ENCODE data around the gene ZFHX3. TPM values are rescaled to one million over a fixed set of nuclear protein-coding genes. Genes with fewer than 3 reads are reported as not detected.

ZFHX3 gene
- total and polyA plus RNA-seq, 9 of the 15 experiments (the other 6 are each of a cell fraction or from before 2014, with no cell fraction given), result 0.01 to 0.23 (median 0.06) TPM; not detected in 4

DNA sequence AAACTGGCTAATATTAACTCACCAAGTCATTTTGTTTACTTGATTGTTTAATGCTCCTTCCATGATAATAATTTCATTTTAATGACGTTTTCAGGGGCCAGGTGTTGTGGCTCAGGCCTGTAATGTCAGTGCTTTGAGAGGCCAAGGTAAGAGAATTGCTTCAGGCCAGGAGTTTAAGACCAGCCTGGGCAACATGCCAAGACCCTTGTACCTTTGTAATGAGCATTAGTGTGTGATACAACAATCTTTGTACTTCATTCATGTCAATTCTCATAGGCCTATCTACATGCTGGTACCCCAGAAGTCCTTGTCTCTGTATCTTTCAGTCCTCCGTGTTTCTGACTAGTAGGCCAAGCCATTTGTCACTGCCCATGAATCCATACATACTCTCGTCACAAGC, 296.9 kb downstream of the ZFHX3 start:
- intact Hi-C loops (cut with micrococcal nuclease), result no loop called here
- no TSS peak for BruUV-seq (replicated peaks)
- FAIRE-seq, result no peak

DNA sequence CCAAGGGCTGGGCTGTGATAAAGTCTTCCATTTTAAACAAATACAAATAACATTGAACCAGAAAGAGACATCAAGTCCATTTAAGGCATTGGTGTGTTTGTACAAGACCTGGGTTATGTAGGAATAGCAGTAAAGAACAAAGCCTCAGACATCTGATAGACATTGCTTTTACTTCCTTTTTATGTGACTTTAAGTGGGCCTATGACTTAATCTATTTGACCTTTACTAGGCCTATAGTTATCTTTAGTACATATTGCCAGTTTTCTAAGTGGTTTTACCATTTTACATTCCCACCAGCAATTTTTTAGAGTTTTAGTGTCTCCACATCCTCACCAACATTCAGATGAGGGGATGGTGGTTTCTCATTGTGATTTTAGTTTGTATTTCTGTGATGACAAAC, 298.8 kb downstream of the ZFHX3 start:
- ATAC-seq, result no peak
- H3K79me2 ChIP-seq (ENCODE audit: control insufficient read depth, insufficient read depth, low read length), result no peaks in the 10 kb centered on the region
- no peak overlapping the region for H3K27ac ChIP-seq (ENCODE audit: extremely low read depth, low read depth, low read length)
- no peak overlapping the region for H3K4me2 ChIP-seq (ENCODE audit: insufficient read depth, low read length)
- BruUV-seq (replicated peaks), result no TSS peak
- H3K4me1 ChIP-seq (replicated peaks in 1 of 2; ENCODE audit: control insufficient read depth in 2 of 2, insufficient read depth in 2 of 2, low read length in 2 of 2), result no peaks in the 10 kb centered on the region
- no peak for DNase-seq (ENCODE audit: extremely low read depth in 1 of 4, low spot score in 3 of 4)
- intact Hi-C loops (cut with micrococcal nuclease), result no loop called here
- in situ Hi-C loops (cut with MboI), result no loop called here
- no peak overlapping the region for H3K9ac ChIP-seq (ENCODE audit: insufficient read depth in 1 of 2, low read depth in 2 of 2, low read length in 2 of 2)
- TF ChIP-seq, protein P1, sequence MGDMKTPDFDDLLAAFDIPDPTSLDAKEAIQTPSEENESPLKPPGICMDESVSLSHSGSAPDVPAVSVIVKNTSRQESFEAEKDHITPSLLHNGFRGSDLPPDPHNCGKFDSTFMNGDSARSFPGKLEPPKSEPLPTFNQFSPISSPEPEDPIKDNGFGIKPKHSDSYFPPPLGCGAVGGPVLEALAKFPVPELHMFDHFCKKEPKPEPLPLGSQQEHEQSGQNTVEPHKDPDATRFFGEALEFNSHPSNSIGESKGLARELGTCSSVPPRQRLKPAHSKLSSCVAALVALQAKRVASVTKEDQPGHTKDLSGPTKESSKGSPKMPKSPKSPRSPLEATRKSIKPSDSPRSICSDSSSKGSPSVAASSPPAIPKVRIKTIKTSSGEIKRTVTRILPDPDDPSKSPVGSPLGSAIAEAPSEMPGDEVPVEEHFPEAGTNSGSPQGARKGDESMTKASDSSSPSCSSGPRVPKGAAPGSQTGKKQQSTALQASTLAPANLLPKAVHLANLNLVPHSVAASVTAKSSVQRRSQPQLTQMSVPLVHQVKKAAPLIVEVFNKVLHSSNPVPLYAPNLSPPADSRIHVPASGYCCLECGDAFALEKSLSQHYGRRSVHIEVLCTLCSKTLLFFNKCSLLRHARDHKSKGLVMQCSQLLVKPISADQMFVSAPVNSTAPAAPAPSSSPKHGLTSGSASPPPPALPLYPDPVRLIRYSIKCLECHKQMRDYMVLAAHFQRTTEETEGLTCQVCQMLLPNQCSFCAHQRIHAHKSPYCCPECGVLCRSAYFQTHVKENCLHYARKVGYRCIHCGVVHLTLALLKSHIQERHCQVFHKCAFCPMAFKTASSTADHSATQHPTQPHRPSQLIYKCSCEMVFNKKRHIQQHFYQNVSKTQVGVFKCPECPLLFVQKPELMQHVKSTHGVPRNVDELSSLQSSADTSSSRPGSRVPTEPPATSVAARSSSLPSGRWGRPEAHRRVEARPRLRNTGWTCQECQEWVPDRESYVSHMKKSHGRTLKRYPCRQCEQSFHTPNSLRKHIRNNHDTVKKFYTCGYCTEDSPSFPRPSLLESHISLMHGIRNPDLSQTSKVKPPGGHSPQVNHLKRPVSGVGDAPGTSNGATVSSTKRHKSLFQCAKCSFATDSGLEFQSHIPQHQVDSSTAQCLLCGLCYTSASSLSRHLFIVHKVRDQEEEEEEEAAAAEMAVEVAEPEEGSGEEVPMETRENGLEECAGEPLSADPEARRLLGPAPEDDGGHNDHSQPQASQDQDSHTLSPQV (IDR thresholded peaks at IDR 0.05), result no peak
- TF ChIP-seq, protein P2, sequence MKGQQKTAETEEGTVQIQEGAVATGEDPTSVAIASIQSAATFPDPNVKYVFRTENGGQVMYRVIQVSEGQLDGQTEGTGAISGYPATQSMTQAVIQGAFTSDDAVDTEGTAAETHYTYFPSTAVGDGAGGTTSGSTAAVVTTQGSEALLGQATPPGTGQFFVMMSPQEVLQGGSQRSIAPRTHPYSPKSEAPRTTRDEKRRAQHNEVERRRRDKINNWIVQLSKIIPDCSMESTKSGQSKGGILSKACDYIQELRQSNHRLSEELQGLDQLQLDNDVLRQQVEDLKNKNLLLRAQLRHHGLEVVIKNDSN (CRISPR knock-in tag; IDR thresholded peaks at IDR 0.05), result no peak
- TF ChIP-seq, protein P3, sequence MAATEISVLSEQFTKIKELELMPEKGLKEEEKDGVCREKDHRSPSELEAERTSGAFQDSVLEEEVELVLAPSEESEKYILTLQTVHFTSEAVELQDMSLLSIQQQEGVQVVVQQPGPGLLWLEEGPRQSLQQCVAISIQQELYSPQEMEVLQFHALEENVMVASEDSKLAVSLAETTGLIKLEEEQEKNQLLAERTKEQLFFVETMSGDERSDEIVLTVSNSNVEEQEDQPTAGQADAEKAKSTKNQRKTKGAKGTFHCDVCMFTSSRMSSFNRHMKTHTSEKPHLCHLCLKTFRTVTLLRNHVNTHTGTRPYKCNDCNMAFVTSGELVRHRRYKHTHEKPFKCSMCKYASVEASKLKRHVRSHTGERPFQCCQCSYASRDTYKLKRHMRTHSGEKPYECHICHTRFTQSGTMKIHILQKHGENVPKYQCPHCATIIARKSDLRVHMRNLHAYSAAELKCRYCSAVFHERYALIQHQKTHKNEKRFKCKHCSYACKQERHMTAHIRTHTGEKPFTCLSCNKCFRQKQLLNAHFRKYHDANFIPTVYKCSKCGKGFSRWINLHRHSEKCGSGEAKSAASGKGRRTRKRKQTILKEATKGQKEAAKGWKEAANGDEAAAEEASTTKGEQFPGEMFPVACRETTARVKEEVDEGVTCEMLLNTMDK (IDR thresholded peaks at IDR 0.05; ENCODE audit: borderline replicate concordance, insufficient read depth, low read depth, low read length, poor library complexity, severe bottlenecking), result no peak
- TF ChIP-seq HNRNPK (IDR thresholded peaks at IDR 0.05; ENCODE audit: low read depth, low read length, poor library complexity, severe bottlenecking), result no peak
- TF ChIP-seq, protein P4, sequence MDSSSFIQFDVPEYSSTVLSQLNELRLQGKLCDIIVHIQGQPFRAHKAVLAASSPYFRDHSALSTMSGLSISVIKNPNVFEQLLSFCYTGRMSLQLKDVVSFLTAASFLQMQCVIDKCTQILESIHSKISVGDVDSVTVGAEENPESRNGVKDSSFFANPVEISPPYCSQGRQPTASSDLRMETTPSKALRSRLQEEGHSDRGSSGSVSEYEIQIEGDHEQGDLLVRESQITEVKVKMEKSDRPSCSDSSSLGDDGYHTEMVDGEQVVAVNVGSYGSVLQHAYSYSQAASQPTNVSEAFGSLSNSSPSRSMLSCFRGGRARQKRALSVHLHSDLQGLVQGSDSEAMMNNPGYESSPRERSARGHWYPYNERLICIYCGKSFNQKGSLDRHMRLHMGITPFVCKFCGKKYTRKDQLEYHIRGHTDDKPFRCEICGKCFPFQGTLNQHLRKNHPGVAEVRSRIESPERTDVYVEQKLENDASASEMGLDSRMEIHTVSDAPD (CRISPR knock-in tag; IDR thresholded peaks at IDR 0.05), result no peak
- no peak overlapping the region for H3K4me3 ChIP-seq
- FAIRE-seq, result no peak
- no peak overlapping the region for H2AFZ ChIP-seq (ENCODE audit: low read depth, low read length)
- CTCF ChIA-PET (ENCODE audit: low intra/inter-chr PET ratio), result no interaction called here
- H3K9me1 ChIP-seq (ENCODE audit: control insufficient read depth, insufficient read depth, low read length), result no peaks in the 10 kb centered on the region
- no peaks in the 10 kb centered on the region for H4K20me1 ChIP-seq (replicated peaks; ENCODE audit: control insufficient read depth, insufficient read depth, low read length)
- no peaks in the 10 kb centered on the region for H3K27me3 ChIP-seq (ENCODE audit: control insufficient read depth in 2 of 2, insufficient read depth in 2 of 2, low read length in 2 of 2)
- POLR2A ChIA-PET, result no interaction called here
- H3K9me3 ChIP-seq (replicated peaks; ENCODE audit: control insufficient read depth, insufficient read depth, low read depth, low read length), result no peaks in the 10 kb centered on the region
- no peaks in the 10 kb centered on the region for H3K36me3 ChIP-seq (ENCODE audit: control insufficient read depth, insufficient read depth, low read length)

More for the DNA sequence above, 296.9 kb downstream of the ZFHX3 start:
- Histone ChIP-seq H3K9ac (ENCODE audit: insufficient read depth in 1 of 2, low read depth in 2 of 2, low read length in 2 of 2) (no peak overlapping the region), H3K36me3 (ENCODE audit: control insufficient read depth, insufficient read depth, low read length) (no peaks in the 10 kb centered on the region), H3K9me1 (ENCODE audit: control insufficient read depth, insufficient read depth, low read length) (no peaks in the 10 kb centered on the region), H3K27me3 (ENCODE audit: control insufficient read depth in 2 of 2, insufficient read depth in 2 of 2, low read length in 2 of 2) (no peaks in the 10 kb centered on the region), H3K9me3 (replicated peaks; ENCODE audit: control insufficient read depth, insufficient read depth, low read depth, low read length) (no peaks in the 10 kb centered on the region), H4K20me1 (replicated peaks; ENCODE audit: control insufficient read depth, insufficient read depth, low read length) (no peaks in the 10 kb centered on the region), H2AFZ (ENCODE audit: low read depth, low read length) (no peak overlapping the region), H3K4me1 (replicated peaks in 1 of 2; ENCODE audit: control insufficient read depth in 2 of 2, insufficient read depth in 2 of 2, low read length in 2 of 2) (no peaks in the 10 kb centered on the region), H3K4me3 (no peak overlapping the region), H3K27ac (ENCODE audit: extremely low read depth, low read depth, low read length) (no peak overlapping the region), H3K4me2 (ENCODE audit: insufficient read depth, low read length) (no peak overlapping the region), H3K79me2 (ENCODE audit: control insufficient read depth, insufficient read depth, low read length) (no peaks in the 10 kb centered on the region)
- DNase-seq (ENCODE audit: extremely low read depth in 1 of 4, low spot score in 3 of 4), result no peak
- in situ Hi-C loops (cut with MboI), result no loop called here
- ATAC-seq, result no peak
- CTCF ChIA-PET (ENCODE audit: low intra/inter-chr PET ratio), result no interaction called here
- TF ChIP-seq SIX5 (IDR thresholded peaks at IDR 0.05; ENCODE audit: borderline replicate concordance in 1 of 2, insufficient read depth in 1 of 2, low read depth in 1 of 2, low read length in 2 of 2) (no peak), TCF7 (IDR thresholded peaks at IDR 0.05; ENCODE audit: borderline replicate concordance) (no peak), NFIC (IDR thresholded peaks at IDR 0.05) (0 out of 2 replicates have a peak, but pooled peaks have one; percentile 10), NCOA2 (IDR thresholded peaks at IDR 0.05; ENCODE audit: partially characterized antibody in 2 of 2) (no peak)
- POLR2A ChIA-PET, result no interaction called here
- 46% methylated on average over 3 of the region's 3 CpGs for WGBS (ENCODE audit: insufficient coverage, low coverage, missing lambda C conversion rate)

Measured in K562 (cell line).